HG03520 (cell line): Measurements from ENCODE around the gene ARID1B.

Source experiments
- ATAC-seq: cut with Tn5 transposase; IDR thresholded peaks from one replicate; pipeline ENCODE4 v1.9.1; 2021; ENCODE audit warnings: mild to moderate bottlenecking, moderate library complexity; ENCODE audit not compliant: unreplicated experiment

ARID1B gene

GRCh38 chr6:157066781-157067491 is 289.8 kb downstream of the ARID1B start:
- ATAC-seq, result no peak

- no peak for ATAC-seq
Observed at GRCh38 chr6:157067507-157067906, 290.3 kb downstream of the ARID1B start.

DNA sequence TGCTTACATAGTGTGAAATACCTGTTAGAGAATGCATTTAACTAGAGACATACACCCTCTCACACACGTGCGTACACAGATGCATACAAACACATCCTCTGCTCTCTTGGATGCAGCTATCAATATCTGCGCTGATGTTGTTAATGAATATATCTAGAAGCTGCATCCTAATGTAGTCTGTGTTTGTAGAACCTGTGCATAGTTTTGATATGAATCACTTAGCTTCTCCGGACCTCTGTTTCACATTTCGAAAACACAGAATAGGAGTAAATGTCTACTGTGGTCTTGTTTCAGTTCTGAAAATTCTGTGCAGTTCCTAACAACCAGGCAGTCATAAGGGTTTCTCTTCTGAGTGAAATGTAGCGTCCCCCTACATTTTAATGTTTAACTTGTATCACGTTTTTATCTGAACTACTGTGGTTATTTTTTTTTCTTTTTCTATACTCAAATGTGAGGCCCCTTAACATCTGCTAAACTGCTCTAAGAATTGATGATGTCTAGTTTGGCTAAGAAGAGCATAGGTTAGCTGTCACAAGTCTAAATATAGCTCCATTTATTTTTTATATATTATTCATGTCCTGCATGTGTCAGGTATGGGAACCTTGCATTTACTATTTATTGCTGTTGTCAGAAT is 291.6 kb downstream of the ARID1B start:
- ATAC-seq, result peak; percentile 97

GRCh38 chr6:157069585-157069984 is 292.4 kb downstream of the ARID1B start:
- ATAC-seq, result no peak

DNA sequence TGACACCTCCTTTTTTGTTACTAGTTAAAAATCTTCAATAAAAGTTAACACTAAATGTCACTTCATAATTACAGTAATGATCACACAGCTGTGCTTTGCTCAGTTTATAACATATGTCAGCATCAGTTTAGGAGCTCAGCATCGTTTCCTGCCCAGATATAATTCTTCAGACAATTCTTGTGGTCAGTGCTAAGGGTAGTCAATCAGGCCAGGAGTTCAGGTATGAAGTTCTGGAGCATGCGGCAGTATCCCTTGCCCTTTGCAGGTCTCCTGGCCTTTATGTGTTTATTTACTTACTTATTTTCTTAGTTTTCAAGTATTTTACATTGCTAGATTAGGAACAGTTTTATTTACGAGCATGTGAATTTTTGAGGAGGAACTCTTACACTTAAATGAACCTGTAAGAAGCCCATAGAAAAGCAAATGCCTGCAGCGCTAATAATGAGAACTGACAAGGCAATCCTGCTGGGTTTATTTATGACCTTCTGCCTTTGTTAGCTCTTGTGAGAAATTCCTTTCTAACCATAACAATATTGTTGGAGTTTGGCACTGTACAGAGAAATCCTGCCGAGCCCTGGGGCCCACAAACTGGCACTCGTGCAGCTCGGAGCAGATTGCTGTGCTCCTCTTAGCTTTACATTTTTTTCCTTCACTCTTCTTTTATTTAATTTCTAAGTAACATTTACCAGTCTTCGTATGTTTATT is 293.4 kb downstream of the ARID1B start:
- ATAC-seq, result no peak

- ATAC-seq, result no peak
Observed at GRCh38 chr6:157072128-157072527, 294.9 kb downstream of the ARID1B start.

DNA sequence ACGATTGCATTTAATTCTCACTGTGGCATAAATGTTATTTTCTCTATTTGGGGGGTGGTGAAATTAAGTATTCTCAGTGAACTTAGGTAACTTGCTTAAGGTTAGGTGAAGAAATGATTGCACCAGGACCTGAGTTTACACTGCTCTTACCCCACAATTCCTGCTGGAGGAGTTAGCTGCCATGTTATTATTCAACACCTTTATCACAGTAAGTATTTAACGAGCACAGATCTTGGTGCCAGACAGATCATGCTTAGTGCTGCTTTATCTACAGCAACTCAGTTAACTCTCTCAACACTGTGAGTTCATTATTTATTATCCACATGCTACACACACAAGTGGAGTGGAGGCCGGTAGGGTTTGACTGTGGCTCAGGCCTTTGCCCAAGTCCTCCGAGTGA is 296.4 kb downstream of the ARID1B start:
- ATAC-seq, result no peak

- no peak for ATAC-seq
Observed at GRCh38 chr6:157074969-157075368, 297.8 kb downstream of the ARID1B start.

GRCh38 chr6:157075549-157076450 is 298.6 kb downstream of the ARID1B start:
- peak; percentile 81 for ATAC-seq

- ATAC-seq, result no peak
Observed at GRCh38 chr6:157076451-157076822, 299.3 kb downstream of the ARID1B start.

DNA sequence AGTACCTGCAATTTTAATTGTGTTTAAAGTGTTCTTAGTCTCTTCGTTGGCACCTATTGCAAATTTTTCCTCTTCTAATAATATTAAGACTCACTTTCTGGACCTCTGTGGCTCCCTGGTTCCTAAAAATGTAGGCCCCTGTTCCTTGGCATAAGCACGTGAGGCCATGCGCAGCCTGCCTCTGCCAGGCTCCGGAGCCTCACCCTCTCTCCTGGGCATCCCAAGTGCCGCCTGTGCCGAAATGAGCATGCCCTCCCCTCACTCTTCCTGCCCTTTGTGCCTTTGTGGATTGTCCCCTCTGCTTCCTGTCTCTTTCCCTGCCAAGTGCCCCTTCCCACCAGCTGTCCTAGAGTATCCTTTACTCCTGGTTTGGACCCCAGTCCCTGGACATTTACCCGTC is 300.1 kb downstream of the ARID1B start:
- no peak for ATAC-seq

DNA sequence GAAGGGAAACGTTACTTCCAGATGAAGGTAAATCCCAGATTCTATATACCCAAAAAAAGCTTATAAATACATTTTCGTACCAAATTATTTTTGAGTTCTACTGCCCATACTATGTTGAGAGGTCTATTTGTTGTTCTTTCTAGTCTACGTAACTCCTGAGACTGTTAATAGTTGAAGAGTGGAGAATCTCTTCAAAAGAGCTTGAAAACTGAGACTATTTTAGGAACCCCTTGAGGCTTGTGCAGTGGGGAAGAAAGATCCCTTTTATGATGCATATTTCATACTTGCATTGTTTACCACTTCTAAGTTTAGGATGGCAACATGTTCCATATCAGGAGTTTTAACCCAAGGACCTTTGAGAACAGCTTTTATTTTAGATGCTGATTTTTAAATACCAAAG is 301.1 kb downstream of the ARID1B start:
- no peak for ATAC-seq

- ATAC-seq, result no peak
Observed at GRCh38 chr6:157079277-157079676, 302.1 kb downstream of the ARID1B start.

- ATAC-seq, result no peak
Observed at GRCh38 chr6:157079771-157080170, 302.6 kb downstream of the ARID1B start.

DNA sequence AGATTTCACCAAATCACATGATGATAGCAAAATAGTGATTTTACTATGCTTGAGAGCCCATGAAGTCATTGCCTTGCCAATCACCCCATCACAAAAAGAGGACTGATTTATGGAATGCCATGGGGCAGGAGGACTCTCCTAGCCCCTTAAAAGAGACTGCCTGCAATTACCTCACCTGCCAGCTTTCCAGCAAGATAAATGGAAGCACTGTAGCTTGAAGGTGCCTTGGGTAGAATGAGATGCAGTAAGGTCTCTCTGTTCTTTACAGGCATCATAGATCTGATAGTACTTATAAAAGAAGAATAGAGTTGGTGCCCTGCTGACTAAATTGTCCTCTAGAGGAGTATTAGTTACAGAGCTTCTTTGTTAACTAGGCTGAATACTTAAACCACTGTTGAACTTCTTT is 303.8 kb downstream of the ARID1B start:
- ATAC-seq, result no peak

- no peak for ATAC-seq
Observed at GRCh38 chr6:157083343-157083742, 306.2 kb downstream of the ARID1B start.

DNA sequence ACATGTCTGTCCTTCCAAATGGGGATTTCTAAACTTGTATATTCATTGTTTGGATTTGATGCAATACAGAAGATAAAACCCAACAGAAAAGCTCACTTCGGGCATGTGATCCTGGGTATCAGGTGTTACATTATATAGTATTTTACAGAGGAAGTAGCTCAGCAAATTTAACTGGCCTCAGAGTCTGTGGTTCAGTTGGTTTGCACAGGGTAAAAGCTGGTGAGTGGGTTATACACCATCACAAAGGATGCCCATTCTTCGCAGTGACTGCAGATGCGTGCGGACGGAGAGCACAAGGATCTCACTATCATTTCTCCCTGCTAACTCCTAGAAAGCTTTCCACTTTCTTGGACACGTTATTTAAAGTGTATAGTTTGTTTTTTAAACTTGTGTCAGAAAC is 309.5 kb downstream of the ARID1B start:
- no peak for ATAC-seq

- ATAC-seq, result no peak
Observed at GRCh38 chr6:157087974-157088373, 310.8 kb downstream of the ARID1B start.

DNA sequence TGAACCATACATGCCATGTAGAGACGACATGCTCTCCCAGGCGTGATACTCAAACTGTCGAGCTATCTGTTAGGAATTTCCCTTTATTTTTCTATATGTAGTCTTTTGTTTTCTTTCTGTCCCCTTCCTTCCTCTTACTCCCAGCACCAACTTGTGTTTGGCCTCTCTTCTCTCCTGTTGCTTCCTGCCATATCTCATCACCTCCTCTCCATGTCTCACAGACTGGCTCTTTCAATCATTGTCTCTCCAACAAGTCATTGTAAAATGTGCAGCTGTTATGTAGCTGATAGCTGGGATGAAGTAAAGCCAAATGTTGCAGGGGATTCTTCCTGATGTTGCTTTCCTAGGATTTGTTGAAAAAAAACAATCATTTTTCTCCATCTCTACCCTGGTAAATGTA is 311.7 kb downstream of the ARID1B start:
- ATAC-seq, result no peak

GRCh38 chr6:157089258-157089657 is 312.1 kb downstream of the ARID1B start:
- ATAC-seq, result no peak

DNA sequence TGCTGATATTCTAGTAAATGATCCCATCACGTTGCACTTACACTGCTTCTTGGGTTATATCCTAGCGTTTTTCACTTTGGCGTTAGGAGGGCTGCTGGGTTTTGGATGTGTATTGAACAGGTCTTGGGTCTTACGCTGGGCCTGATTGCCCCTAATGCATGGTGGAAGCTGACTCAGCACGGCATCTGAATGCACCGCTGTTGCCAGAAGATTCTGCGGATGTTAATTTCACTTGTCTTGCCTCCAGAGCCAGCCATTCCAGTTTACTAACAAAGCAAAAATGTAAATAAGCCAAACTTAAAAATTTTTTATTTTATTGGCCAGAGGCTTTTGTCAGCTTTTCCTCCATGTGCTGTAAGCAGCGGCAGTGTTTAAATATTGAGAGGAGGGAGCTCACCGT is 312.7 kb downstream of the ARID1B start:
- ATAC-seq, result no peak
